ENCODE data around the gene CYTIP.

DNA sequence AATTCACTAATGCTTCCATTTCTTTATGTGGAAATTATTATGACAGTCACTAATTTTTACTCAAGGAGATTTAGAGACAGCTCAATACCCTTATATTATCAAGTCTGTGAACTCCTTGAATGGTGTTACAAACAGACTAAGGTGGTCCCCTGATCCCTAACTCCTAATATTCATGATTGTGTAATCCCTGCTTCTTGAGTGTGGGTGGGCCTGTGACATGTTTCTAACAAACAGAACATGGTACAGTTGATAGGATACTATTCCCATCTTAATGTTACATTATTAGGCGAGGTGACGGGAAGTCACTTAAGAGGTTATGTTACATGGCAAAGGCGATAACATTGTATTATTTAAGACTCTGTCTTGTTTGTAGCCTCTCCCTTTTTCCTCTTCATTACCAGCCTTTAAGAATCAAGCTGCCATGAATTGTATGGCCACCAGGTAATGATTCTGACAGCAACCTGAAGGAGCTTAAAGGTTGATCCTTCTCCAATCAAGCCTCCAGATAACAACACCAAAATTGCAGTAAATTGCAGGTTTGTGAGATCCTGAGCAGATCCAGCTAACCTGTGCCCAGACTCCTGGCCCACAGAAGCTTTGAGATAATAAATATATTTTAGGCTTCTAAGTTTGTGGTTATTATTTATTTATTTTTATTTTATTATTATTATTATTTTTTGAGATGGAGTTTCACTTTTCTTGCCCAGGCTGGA, 32.1 kb downstream of the CYTIP start:
- TF ChIP-seq, protein P1, sequence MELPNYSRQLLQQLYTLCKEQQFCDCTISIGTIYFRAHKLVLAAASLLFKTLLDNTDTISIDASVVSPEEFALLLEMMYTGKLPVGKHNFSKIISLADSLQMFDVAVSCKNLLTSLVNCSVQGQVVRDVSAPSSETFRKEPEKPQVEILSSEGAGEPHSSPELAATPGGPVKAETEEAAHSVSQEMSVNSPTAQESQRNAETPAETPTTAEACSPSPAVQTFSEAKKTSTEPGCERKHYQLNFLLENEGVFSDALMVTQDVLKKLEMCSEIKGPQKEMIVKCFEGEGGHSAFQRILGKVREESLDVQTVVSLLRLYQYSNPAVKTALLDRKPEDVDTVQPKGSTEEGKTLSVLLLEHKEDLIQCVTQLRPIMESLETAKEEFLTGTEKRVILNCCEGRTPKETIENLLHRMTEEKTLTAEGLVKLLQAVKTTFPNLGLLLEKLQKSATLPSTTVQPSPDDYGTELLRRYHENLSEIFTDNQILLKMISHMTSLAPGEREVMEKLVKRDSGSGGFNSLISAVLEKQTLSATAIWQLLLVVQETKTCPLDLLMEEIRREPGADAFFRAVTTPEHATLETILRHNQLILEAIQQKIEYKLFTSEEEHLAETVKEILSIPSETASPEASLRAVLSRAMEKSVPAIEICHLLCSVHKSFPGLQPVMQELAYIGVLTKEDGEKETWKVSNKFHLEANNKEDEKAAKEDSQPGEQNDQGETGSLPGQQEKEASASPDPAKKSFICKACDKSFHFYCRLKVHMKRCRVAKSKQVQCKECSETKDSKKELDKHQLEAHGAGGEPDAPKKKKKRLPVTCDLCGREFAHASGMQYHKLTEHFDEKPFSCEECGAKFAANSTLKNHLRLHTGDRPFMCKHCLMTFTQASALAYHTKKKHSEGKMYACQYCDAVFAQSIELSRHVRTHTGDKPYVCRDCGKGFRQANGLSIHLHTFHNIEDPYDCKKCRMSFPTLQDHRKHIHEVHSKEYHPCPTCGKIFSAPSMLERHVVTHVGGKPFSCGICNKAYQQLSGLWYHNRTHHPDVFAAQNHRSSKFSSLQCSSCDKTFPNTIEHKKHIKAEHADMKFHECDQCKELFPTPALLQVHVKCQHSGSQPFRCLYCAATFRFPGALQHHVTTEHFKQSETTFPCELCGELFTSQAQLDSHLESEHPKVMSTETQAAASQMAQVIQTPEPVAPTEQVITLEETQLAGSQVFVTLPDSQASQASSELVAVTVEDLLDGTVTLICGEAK (IDR thresholded peaks at IDR 0.05), result no peak
- TF ChIP-seq, protein P1 (CRISPR knock-in tag; IDR thresholded peaks at IDR 0.05), result no peak
- TF ChIP-seq CHD1 (IDR thresholded peaks at IDR 0.05; ENCODE audit: low read length) (no peak), ZNF174 (CRISPR knock-in tag; IDR thresholded peaks at IDR 0.05) (no peak), POLR2AphosphoS5 (IDR thresholded peaks at IDR 0.05; ENCODE audit: control insufficient read depth, insufficient read depth, low read depth, low read length) (no peak), POLR2A (conservative IDR thresholded peaks at IDR 0.05) (no peak), MTA1 (IDR thresholded peaks at IDR 0.05; ENCODE audit: borderline replicate concordance) (no peak), ZFPM2 (CRISPR knock-in tag; IDR thresholded peaks at IDR 0.05) (no peak)
